ENCODE data around the gene AGBL4. TPM values are rescaled to one million over a fixed set of nuclear protein-coding genes. Genes with fewer than 3 reads are reported as not detected.

The AGBL4 gene
- total and polyA plus RNA-seq, 7 donors: 0.01 to 0.05 TPM; not detected in 5

DNA sequence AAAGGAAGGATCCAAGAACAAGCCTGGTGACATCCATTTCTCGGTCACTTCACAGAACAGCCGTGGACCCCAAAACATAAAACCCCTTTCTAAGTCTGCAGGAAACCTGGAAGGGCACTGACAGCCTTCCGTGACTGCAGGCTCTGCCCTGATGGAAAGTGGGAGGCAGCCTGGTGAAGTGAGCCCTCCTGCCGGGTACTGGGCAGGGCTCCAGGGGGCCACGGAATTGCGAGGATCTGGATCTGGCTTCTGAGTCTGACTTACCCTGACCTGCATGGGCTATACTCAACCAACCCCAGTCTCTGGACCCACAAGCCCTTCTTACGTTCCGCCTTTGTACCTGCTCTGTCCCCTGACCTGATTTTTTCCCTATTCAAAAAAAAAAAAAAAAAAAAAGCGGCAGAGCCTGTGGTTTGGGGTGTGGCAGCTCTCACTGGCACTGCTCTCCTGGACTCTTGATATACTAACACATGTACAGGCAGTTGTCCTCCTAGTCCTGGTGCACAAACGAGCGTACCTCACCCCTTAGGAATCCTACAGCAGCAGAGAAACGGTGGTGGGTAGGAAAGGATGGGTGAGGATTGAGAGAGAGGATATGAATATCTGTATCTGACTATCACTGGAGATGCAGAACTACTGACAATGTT lies 1330.0 kb downstream of the AGBL4 start:
- no peak for TF ChIP-seq CTCF (IDR thresholded peaks at IDR 0.05)
- 52 to 62% (median 54%) methylated on average over 12 of the region's 12 CpGs for WGBS, 3 donors
- intact Hi-C loops (cut with DNase I): no loop called here
- Histone ChIP-seq H3K27ac (no peak overlapping the region), H3K36me3 (ENCODE audit: insufficient read depth in 1 of 2, low read depth in 1 of 2) (no peaks in the 10 kb centered on the region), H3K4me3 (no peak overlapping the region), H3K27me3 (ENCODE audit: insufficient read depth in 3 of 3, low read length in 2 of 3) (peaks cover 0 to 10% (median 7%) of the 10 kb centered on the region in 3 donors), H3K4me1 (no peaks in the 10 kb centered on the region), H3K9me3 (no peaks in the 10 kb centered on the region)
- ATAC-seq (no peak), DNase-seq (no peak)

DNA sequence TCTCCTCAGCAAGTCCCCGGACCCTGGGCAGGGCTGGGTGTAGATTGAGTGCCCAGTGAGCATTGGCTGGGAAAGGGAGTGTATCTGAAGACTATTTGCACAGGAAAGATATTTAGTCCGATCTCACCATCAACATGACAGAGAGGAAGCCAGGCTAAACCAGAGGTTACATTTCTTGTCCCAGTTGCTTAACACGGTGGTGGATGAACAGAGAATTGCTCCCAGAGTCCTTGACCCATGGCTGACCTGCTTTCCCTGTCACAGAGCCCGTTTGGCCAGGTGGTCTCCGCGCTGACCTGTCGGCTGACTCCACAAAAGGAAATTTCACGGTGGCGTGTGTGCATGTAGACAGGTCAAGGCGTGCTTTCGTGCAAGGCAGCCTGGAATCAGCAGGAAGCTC lies 1330.6 kb downstream of the AGBL4 start:
- Histone ChIP-seq H3K4me3 (no peak overlapping the region), H3K36me3 (ENCODE audit: insufficient read depth in 1 of 2, low read depth in 1 of 2) (no peaks in the 10 kb centered on the region), H3K27me3 (ENCODE audit: insufficient read depth in 3 of 3, low read length in 2 of 3) (peaks cover 0 to 10% (median 7%) of the 10 kb centered on the region in 3 donors), H3K4me1 (no peaks in the 10 kb centered on the region), H3K27ac (no peak overlapping the region), H3K9me3 (no peaks in the 10 kb centered on the region)
- no peak for TF ChIP-seq CTCF (IDR thresholded peaks at IDR 0.05)
- WGBS, 3 donors: 39 to 49% (median 42%) methylated on average over 11 of the region's 11 CpGs
- no peak for ATAC-seq
- no peak for DNase-seq
- intact Hi-C loops (cut with DNase I): no loop called here

DNA sequence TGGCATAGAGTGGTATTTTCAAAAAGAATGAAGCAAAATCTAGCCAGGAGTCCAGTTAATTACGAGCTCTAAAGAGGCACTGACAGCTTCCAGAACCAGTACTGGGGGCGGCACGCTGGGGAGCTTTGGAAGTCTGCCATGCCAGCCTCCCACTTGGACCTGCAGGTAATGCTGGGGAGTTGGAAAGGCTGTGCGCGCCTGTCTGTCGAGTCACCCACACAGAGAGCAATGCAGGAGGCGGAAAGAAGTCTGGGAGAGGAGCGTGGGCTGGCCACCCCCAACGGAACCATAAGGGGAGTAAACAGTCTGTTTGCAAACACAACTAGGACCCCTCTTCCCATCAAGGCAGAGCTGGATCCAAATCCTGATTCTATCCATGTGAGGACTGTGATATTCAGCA lies 1331.5 kb downstream of the AGBL4 start:
- intact Hi-C loops (cut with DNase I): no loop called here
- no peak for ATAC-seq
- H3K4me3 ChIP-seq: no peak overlapping the region

GRCh38 chr1:48691429-48692001 lies 1332.2 kb downstream of the AGBL4 start:
- no peak for ATAC-seq
- TF ChIP-seq CTCF (IDR thresholded peaks at IDR 0.05): no peak
- 64 to 70% (median 69%) methylated on average over 5 of the region's 5 CpGs for WGBS, 3 donors

More for the DNA sequence above, 1331.5 kb downstream of the AGBL4 start:
- H3K27me3 ChIP-seq (ENCODE audit: insufficient read depth in 3 of 3, low read length in 2 of 3): peaks cover 0 to 10% (median 7%) of the 10 kb centered on the region in 3 donors
- H3K4me1 ChIP-seq: no peaks in the 10 kb centered on the region
- no peak for TF ChIP-seq CTCF (IDR thresholded peaks at IDR 0.05)
- H3K27ac ChIP-seq: no peak overlapping the region
- WGBS, 3 donors: 79 to 85% (median 84%) methylated on average over 9 of the region's 9 CpGs
- no peaks in the 10 kb centered on the region for H3K36me3 ChIP-seq (ENCODE audit: insufficient read depth in 1 of 2, low read depth in 1 of 2)
- H3K9me3 ChIP-seq: no peaks in the 10 kb centered on the region
- no peak for DNase-seq

More at GRCh38 chr1:48691429-48692001, 1332.2 kb downstream of the AGBL4 start:
- Histone ChIP-seq H3K36me3 (ENCODE audit: insufficient read depth in 1 of 2, low read depth in 1 of 2) (no peaks in the 10 kb centered on the region), H3K4me1 (no peaks in the 10 kb centered on the region), H3K27ac (no peak overlapping the region), H3K27me3 (ENCODE audit: insufficient read depth in 3 of 3, low read length in 2 of 3) (peaks cover 0 to 10% (median 7%) of the 10 kb centered on the region in 3 donors), H3K4me3 (no peak overlapping the region), H3K9me3 (no peaks in the 10 kb centered on the region)
- intact Hi-C loops (cut with DNase I): no loop called here
- no peak for DNase-seq

Data from psoas muscle (tissue), 8 donors.